ENCODE results near the gene MBP.

DNA sequence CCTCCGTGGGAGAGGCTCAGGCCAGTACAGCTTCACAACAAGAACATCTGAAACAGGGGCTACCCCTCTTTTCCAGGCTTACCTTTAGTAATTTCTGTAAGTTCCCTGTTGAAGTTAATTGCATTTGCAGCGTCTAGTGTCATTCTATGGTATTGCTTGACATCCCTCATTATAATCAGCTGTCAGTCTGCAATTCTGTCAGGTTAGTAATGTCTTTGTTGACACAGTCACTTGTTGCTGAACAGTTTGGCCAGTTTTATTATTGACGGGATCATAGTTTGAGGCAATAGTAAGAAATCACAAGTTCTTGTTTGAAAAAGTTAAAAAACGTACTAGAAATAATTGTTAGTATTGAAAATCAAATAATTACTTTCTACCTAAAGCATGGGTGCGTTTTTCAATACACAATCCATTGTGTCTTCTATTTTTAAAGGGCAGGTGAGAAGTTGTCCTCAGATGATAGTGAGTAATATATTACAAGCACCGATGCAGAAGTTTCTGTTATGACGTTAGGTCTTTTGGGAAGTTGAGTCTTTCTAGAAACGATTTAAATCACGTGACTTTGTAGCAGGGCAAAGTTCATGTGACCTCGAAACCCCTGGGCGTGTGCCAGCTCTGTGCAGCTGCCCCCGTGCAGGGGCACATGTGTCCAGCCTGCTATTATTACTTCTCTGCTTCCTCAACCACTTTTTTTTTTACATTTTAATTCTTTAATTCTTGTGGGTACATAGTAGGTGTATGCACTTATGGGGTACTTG is 49.5 kb upstream of the MBP start:
- TF ChIP-seq POLR2A (IDR thresholded peaks at IDR 0.05; ENCODE audit: low read depth, low read length): no peak
- TF ChIP-seq POLR2AphosphoS5 (IDR thresholded peaks at IDR 0.05; ENCODE audit: low read depth, low read length): no peak
- no peak for TF ChIP-seq SPI1 (IDR thresholded peaks at IDR 0.05; ENCODE audit: low read depth, low read length)

Measured in GM12891 (cell line).